H1 (cell line): ENCODE measurements around the gene CPM. TPM values are rescaled to one million over a fixed set of nuclear protein-coding genes. Genes with fewer than 3 reads are reported as not detected.

ENCODE experiments used
- JUN ChIP-seq: IDR thresholded peaks from 2 replicates; pipeline ENCODE4 v1.6.1; 2011; ENCODE audit warnings: low read depth, mild to moderate bottlenecking, improper control_type of control experiment, low read length
- JUND ChIP-seq: IDR thresholded peaks from 2 replicates; pipeline ENCODE4 v1.6.1; 2011; ENCODE audit warnings: mild to moderate bottlenecking, improper control_type of control experiment, low read length
- TBP ChIP-seq: IDR thresholded peaks from 2 replicates; pipeline ENCODE4 v1.6.1; 2011; ENCODE audit warnings: low read depth, low read length, improper control_type of control experiment
- polyA plus RNA-seq, 7 experiments: library from polyadenylated mRNA; depleted of rRNA in 3 of 7; stranded (reverse) in 5 of 7; unstranded in 2 of 7; fragments of >200 nt in 5 of 7; fragments of 200-250 nt in 2 of 7; gene quantifications; 1 replicate in 5 of 7; 2 replicates in 1 of 7; 4 replicates in 1 of 7; pipeline versions ENCODE4 v1.2.1 to v1.2.3, GENCODE V29; 2011 to 2013; ENCODE audit warnings: missing spikeins in 2 of 7, mixed read lengths in 2 of 7
- total RNA-seq: library from RNA; stranded (reverse); fragmentation: NEBNext Ultra II Directional; extraction: Animal tissue kit (Norgen Biotek cat#: 25700); gene quantifications from 2 replicates; pipeline ENCODE4 v1.2.1, GENCODE V29; 2021

CPM gene
- total and polyA plus RNA-seq, 2 of the 8 experiments (the other 6 are each of a cell fraction or from before 2014, with no cell fraction given) = 0.33 to 3.1 TPM

DNA sequence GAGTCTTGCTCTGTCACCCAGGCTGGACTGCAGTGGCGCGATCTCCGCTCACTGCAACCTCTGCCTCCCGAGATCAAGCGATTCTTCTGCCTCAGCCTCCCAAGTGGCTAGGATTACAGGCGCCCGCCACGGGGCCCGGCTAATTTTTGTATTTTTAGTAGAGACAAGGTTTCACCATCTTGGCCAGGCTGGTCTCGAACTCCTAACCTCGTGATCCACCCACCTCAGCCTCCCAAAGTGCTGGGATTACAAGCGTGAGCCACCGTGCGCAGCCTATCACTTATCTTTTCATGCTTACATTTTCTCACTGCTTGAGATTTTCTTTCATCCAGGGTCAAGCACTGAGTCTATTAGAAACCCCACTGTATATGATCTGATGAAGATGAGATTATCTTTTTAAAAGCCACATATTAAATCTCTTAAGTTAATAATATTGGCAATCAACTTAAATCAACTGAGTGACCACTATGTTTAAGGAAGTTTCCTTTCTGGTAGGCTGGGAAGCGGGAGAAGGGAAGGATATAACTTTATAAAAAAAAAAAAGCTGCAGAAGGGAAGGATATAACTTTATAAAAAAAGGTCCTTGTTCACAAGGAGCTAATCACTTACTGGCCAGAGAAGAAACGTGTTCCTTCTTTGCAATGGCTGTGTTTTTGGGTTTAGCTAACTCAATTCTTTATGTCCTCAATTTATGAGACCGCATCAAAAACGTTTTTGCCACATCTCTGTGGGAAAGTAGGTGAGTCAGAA lies 126.3 kb downstream of the CPM start (continued):
- TF ChIP-seq JUND = no peak
- TF ChIP-seq TBP = no peak
- no peak for TF ChIP-seq JUN
